GM19467 (cell line): Measurements from ENCODE around the gene GTPBP1.

Source experiments
- ATAC-seq: cut with Tn5 transposase; IDR thresholded peaks from one replicate; pipeline ENCODE4 v1.9.1; 2021; ENCODE audit warnings: mild to moderate bottlenecking, moderate library complexity; ENCODE audit not compliant: unreplicated experiment

The GTPBP1 gene

DNA sequence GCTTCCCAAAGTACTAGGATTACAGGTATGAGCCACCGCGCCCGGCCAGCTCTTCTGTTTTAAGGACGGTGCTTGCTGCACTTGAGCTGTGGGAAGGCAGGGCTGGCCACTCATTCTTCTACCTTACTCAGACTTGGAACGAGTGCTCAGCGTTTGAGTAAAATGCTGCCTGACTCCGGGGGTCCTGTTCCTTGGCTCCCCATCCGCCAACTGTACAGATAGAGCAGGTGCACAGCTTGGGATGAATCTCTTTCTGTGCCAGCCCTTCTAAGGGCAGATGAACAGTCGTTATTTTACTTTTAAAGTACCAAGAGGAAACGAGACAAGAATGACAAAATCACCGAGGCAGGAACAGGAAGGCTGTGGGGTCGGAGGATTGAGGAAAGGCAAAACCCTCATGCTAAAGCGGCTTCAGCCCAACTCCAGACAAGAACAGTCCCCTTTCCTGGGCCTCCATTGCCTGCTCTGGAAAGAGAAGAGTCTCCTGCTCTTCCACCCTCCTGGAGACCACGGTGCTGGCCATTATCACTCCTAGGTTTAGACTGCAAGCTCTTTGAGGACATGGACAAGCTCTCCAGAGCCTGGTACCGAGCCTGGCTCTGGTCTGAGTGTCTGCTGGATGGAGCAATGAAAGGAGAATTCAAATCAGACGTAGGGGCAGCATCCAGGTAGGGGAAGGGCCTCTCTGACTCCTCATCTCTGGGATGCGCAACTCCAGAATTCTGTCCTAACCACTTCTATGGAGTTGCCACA lies 51.1 kb downstream of the GTPBP1 start:
- ATAC-seq = no peak

DNA sequence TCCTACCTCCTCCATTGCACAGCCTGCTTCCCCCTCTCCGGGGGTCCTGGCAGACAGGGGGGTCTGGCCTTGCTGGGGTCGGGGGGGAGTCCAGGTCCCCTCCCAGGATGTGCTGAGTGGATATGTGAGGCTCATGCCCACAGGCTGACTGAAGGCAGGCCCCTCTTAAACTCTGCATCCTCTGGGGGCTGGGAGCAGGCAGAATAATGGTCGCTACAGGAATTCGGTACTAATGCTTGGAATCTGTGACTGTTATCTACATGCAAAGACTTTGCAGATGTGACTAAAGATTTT lies 51.7 kb downstream of the GTPBP1 start:
- no peak for ATAC-seq

GRCh38 chr22:38758276-38758945 lies 52.7 kb downstream of the GTPBP1 start:
- ATAC-seq = no peak

GRCh38 chr22:38759005-38759404 lies 53.3 kb downstream of the GTPBP1 start:
- no peak for ATAC-seq

DNA sequence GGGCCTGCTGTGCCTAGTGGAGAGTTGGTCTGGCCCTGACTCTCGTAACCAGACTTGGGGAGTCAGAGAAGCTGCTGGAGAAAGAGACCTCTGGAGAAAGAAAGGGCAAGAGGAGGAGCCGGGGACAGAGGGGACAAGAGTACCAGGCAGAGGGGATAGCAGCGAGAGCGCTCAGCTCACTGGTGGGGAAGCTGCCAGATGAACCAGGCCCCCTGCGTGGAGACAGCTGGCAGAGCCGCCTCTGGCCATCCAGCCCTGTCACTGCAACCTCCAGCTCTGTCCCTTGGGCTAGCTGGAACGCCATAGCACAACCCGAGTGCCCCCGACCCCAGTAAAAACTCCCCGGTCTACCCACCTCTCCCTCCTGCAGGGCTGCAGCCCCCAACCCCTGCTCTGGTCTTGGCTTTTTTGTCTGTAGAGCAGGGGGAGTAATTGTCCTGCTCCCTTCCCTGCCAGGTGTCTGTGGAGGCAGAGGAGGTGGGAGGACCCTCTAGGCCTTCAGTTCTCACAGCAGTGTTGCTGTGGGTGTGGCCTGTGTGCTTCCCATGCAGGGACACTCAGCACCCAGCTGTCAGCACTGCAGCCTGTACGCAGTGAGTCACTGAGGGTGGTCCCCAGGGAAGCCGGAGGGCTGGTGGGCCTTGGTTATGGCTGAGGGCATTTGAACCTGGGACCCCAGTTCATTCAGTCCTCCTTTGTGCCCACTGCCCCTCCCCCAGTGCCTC lies 54.9 kb downstream of the GTPBP1 start:
- ATAC-seq = no peak

DNA sequence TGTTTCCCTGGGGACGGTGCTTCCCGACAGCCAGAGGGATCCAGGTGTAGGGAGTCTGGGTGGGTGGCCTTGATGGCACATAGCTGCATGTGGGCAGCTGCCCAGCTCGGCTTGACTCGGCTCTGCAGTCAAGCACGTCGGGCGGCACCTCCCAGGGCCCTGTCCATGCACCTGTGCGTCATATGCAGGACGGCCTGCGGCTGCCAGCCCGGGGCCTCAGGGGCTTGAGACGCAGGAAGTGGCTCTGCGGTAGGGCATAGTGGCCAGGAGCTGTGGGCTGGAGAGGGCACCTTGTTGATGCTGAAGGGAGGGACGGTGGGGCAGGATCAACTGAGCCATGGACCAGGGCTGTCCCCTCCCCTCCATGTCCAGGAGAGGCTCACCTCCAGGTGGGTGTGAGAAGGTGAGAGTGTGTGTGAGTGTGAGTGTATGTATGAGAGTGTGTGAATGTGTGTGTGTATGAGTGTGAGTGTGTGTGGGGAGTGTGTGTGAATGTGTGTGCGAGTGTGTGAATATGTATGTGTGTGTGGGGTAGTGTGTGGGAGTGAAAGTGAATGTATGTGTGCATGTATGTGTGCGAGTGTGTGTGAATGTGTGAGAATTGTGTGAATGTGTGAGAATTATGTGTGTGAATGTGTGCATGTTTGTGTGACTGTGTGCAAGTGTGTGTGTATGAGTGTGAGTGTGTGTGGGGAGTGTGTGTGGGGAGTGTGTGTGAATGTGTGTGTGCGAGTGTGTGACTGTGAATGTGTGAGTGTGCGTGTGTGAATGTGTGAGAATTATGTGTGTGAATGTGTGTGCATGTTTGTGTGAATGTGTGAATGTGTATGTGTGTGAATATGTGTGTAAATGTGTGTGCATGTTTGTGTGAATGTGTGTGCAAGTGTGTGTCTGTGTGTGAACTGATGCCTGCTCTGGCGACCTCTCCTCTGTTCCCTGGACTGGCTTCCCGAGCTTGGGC lies 55.7 kb downstream of the GTPBP1 start:
- ATAC-seq = no peak

DNA sequence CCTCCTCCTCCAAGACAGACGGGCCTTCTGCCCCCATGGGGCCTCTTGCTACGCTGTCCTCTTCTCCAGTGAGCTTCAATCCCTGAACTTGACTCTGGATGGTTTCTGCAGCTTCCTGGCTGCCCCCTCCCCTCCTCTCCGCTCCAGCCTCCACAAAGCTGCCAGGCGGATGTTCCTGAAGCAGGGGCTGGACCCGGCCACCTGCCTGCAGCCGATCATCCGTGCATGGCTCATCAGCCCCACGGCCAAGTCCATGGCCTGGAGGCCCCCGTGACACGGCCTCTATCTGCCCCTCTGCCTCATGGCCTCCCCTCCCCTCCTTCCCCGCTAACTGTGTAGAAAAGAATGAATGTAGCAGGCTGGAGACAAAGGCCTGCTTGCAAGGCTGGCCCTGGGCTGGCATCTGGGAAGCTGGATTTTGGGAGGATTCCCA lies 56.8 kb downstream of the GTPBP1 start:
- ATAC-seq = no peak

- no peak for ATAC-seq
Measured at GRCh38 chr22:38766076-38766777, 60.5 kb downstream of the GTPBP1 start.

- ATAC-seq = no peak
Measured at GRCh38 chr22:38767313-38767712, 61.6 kb downstream of the GTPBP1 start.

DNA sequence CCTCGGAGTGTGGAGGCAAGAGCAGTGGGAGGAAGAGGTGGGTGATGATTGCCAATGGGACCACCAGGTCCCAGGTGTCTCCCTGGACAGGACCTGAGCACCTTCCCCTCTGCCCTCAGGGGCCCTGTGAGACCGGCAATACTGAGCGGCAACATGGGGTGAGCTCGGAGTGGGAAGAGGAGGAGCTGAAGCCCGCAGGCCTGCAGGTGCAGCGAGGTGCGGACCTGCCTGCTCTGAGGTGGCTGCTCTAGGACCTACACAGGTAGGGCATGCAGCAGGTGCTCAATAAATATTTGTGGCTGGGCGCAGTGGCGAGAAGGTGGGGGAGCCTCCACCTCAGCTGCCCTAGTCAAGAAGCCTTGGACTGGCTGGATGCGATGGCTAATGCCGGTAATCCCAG lies 62.3 kb downstream of the GTPBP1 start:
- ATAC-seq = no peak

DNA sequence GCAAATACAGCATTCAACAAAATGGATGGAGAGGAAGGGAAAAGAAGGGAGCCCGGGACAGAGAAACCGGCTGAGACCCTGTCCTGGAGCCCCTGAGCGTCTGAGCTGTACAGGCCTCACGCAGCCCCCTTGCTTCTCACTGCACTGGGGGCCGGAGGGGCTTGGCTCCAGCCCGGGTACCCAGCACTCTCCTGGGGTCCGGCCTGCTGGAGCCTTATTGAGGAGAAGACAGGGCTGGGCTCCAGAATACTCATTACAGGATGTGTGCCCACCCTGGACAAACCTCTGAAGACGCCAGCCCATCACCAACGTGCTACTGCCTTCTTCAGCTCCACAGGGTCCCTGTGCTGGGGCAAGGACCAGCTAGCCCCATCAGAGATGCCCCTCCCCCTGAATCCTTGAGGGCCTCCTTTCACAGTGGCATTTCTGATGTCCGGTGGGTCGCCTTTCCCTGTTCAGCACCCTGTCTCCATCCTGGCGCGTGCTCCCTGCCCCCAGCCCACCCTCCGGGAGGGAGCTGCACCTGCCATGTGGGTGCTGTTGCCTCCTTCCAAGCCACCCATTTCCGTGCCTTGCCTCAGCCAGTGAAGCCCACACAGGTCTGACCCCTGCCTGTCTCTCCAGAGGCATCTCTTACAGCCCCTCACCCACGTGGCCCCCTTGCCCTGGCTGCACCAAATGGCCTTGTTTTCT lies 64.7 kb downstream of the GTPBP1 start:
- no peak for ATAC-seq

DNA sequence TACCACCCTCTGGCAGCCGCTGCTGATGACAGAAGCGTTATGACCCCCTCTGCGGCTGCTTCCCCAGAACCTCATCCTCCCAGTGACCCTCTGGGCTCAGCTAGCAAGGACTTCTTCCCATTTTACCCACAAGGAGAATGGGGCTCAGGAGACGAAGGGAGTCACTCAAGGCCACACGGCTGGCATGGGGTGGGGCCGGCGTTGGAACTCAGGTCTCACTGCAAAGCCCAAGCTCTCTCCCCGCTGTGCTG lies 66.8 kb downstream of the GTPBP1 start:
- ATAC-seq = no peak

GRCh38 chr22:38773363-38773946 lies 67.7 kb downstream of the GTPBP1 start:
- ATAC-seq = no peak

DNA sequence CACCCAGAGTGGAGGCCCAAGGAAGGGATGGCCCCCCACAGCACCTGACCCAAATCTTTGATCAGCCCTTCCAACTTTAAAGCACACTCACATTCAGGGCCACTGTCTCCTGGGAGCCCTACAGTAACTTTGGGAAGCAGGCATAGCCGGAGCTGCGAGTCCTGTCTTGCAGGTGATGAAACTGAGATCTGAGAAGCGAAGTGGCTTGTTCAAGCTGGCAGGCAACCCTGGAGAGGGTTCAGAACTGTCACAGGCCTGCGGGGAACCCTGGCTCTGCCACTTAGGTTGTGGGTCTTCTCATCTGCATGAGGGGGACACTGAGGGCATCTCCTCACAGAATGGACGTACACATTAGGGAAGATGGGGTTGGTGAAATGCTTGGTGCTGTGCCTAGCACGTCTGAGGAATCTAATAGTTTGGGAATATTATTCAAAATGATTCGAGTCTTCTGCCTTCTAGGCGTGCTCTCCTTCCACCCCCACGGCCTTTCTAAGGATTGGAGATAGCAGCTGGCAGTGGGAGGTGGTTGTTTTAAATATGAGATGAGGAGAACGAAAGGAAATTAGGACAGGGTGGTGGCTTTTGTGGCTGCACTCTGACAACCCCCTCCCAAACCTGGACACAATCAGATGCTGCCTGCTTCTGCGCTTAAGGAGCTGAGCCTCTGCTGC lies 68.9 kb downstream of the GTPBP1 start:
- ATAC-seq = no peak

DNA sequence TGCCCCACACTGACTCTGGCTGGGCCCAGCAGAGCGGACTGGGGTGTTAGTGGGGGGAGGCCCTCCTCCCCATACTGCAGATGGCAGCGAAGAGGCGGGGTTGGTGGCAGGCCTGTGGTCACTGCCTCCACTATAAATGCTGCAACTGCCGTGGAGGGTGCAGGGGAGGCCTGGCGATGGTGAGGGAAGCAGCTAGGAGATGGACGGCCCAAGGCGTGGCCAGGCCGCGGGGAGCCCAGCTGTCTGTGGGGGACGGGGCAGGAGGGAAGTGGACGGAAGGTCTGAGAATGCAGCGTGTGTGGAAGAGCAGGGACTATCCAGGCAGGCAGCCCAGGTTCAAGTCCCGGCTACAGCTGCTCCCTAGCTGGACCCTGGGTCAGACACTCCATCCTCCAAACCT lies 69.9 kb downstream of the GTPBP1 start:
- ATAC-seq = no peak

GRCh38 chr22:38776086-38776485 lies 70.3 kb downstream of the GTPBP1 start:
- ATAC-seq = no peak

DNA sequence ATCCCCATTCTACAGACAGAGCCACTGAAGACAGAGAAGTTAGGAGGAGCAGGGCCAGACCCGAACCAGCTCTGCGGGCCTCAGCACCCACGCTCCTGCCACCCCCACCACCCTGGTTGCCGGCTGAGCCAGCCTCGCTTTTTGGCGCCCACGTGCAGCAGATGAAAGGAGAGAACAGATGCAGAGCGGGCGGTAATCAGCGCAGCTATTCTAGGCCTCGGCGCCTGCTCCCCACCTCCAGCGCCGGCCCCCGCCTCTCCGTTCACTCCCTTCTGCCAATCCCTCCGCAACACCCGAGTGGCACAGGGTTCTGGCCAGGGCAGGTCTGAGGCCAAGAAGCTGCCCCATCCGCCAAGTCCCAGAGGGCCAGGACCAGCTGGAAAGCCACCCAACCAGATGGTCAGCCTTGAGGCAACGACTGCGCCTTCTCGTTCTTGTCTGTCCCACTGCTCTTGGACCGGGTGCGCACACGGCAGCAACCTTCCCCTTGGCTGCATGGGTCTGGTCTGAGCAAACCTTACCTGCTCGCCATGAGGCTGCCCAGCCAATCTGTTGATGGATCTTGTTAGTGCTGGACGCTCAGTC lies 71.4 kb downstream of the GTPBP1 start:
- no peak for ATAC-seq

- no peak for ATAC-seq
Measured at GRCh38 chr22:38781033-38781432, 75.3 kb downstream of the GTPBP1 start.
